ENCODE data around the gene SYT12.

- TF ChIP-seq CTCF (IDR thresholded peaks at IDR 0.05; ENCODE audit: extremely low read depth in 1 of 2, insufficient read depth in 1 of 2, low read depth in 1 of 2, low read length in 2 of 2) (no peak), POLR2AphosphoS5 (IDR thresholded peaks at IDR 0.05; ENCODE audit: insufficient read depth, low read depth, low read length) (no peak), POLR2A (IDR thresholded peaks at IDR 0.05; ENCODE audit: low read depth, low read length) (no peak), GATA2 (IDR thresholded peaks at IDR 0.05; ENCODE audit: insufficient read depth, insufficient read length, low read depth, low read length) (no peak), EZH2 (IDR thresholded peaks at IDR 0.05; ENCODE audit: borderline replicate concordance, low read depth, low read length, severe bottlenecking) (no peak), JUN (IDR thresholded peaks at IDR 0.05; ENCODE audit: borderline replicate concordance, insufficient read depth, insufficient read length, low read depth) (no peak)
Measured at GRCh38 chr11:67025750-67026149, 2.8 kb downstream of the SYT12 start.
